ENCODE measurements around the gene NAXD. TPM values are rescaled to one million over a fixed set of nuclear protein-coding genes. Genes with fewer than 3 reads are reported as not detected.

NAXD gene
- total and polyA plus RNA-seq, 10 of the 15 experiments (the other 5 are each of a cell fraction or from before 2014, with no cell fraction given), result 1.5 to 36.2 (median 23.8) TPM

- TF ChIP-seq, protein P1, sequence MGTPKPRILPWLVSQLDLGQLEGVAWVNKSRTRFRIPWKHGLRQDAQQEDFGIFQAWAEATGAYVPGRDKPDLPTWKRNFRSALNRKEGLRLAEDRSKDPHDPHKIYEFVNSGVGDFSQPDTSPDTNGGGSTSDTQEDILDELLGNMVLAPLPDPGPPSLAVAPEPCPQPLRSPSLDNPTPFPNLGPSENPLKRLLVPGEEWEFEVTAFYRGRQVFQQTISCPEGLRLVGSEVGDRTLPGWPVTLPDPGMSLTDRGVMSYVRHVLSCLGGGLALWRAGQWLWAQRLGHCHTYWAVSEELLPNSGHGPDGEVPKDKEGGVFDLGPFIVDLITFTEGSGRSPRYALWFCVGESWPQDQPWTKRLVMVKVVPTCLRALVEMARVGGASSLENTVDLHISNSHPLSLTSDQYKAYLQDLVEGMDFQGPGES (IDR thresholded peaks at IDR 0.05), result no peak
- no peak for TF ChIP-seq ZNF622 (IDR thresholded peaks at IDR 0.05)
- no peak for TF ChIP-seq SIX5 (IDR thresholded peaks at IDR 0.05; ENCODE audit: low read depth, low read length, severe bottlenecking)
- TF ChIP-seq, protein P2, sequence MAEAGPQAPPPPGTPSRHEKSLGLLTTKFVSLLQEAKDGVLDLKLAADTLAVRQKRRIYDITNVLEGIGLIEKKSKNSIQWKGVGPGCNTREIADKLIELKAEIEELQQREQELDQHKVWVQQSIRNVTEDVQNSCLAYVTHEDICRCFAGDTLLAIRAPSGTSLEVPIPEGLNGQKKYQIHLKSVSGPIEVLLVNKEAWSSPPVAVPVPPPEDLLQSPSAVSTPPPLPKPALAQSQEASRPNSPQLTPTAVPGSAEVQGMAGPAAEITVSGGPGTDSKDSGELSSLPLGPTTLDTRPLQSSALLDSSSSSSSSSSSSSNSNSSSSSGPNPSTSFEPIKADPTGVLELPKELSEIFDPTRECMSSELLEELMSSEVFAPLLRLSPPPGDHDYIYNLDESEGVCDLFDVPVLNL (IDR thresholded peaks at IDR 0.05; ENCODE audit: low read depth, low read length), result no peak
- no peak for TF ChIP-seq SIN3A (IDR thresholded peaks at IDR 0.05; ENCODE audit: low read depth, low read length)
- TF ChIP-seq, protein P3, sequence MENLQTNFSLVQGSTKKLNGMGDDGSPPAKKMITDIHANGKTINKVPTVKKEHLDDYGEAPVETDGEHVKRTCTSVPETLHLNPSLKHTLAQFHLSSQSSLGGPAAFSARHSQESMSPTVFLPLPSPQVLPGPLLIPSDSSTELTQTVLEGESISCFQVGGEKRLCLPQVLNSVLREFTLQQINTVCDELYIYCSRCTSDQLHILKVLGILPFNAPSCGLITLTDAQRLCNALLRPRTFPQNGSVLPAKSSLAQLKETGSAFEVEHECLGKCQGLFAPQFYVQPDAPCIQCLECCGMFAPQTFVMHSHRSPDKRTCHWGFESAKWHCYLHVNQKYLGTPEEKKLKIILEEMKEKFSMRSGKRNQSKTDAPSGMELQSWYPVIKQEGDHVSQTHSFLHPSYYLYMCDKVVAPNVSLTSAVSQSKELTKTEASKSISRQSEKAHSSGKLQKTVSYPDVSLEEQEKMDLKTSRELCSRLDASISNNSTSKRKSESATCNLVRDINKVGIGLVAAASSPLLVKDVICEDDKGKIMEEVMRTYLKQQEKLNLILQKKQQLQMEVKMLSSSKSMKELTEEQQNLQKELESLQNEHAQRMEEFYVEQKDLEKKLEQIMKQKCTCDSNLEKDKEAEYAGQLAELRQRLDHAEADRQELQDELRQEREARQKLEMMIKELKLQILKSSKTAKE (IDR thresholded peaks at IDR 0.05; ENCODE audit: low read depth, poor library complexity, severe bottlenecking), result no peak
- TF ChIP-seq CREB1 (IDR thresholded peaks at IDR 0.05; ENCODE audit: low read depth), result no peak
Measured at GRCh38 chr13:110682746-110683145, 67.4 kb downstream of the NAXD start (continued).
